DND-41 (cell line): ENCODE data around the gene NXPH1.

Experiments used
- ATAC-seq: fragments of 200-7000 bp; cut with Tn5 transposase; 3 replicates; pipeline ENCODE4 v1.9.1; 2021; ENCODE audit warnings: low read depth; ENCODE audit not compliant: insufficient read depth
- DNase-seq: peaks from one replicate; pipeline ENCODE4 v3.0.0-alpha.2; 2020
- H2AFZ ChIP-seq: 2 replicates; pipeline ENCODE4 v1.6.0; 2012; ENCODE audit warnings: low read depth, low read length
- H3K27ac ChIP-seq: 2 replicates; pipeline ENCODE4 v1.5.1; 2012; ENCODE audit warnings: low read length, inconsistent platforms
- H3K27me3 ChIP-seq: fragments of 200-600 bp; sonication (generic); 2 replicates; pipeline ENCODE4 v1.6.0; 2012; ENCODE audit warnings: low read length, mild to moderate bottlenecking, inconsistent platforms; ENCODE audit not compliant: insufficient read depth, poor library complexity
- H3K36me3 ChIP-seq: 2 replicates; pipeline ENCODE4 v1.5.1; 2012; ENCODE audit warnings: low read length, inconsistent platforms; ENCODE audit not compliant: insufficient read depth
- H3K4me1 ChIP-seq: 2 replicates; pipeline ENCODE4 v1.5.1; 2012; ENCODE audit warnings: mild to moderate bottlenecking, low read length; ENCODE audit not compliant: insufficient read depth
- H3K4me2 ChIP-seq: 2 replicates; pipeline ENCODE4 v1.6.0; 2012; ENCODE audit warnings: mild to moderate bottlenecking, moderate library complexity, low read length, inconsistent platforms; ENCODE audit not compliant: insufficient read depth
- H3K4me3 ChIP-seq, 2 experiments: fragments of 200-600 bp in 1 of 2; shearing (Covaris generic) in 1 of 2; 2 replicates each; pipeline ENCODE4 v1.5.1; 2012 to 2016; ENCODE audit warnings: inconsistent platforms in 2 of 2, low read length in 2 of 2, mild to moderate bottlenecking in 2 of 2, low read depth in 1 of 2, moderate library complexity in 1 of 2
- H3K79me2 ChIP-seq: 2 replicates; pipeline ENCODE4 v1.6.0; 2012; ENCODE audit warnings: low read length, inconsistent platforms; ENCODE audit not compliant: insufficient read depth
- H3K9ac ChIP-seq: 2 replicates; pipeline ENCODE4 v1.6.0; 2012; ENCODE audit warnings: low read depth, mild to moderate bottlenecking, inconsistent platforms, low read length, moderate library complexity
- H3K9me3 ChIP-seq: 2 replicates; pipeline ENCODE4 v1.5.1; 2012; ENCODE audit warnings: low read length, moderate library complexity, mild to moderate bottlenecking, inconsistent platforms; ENCODE audit not compliant: insufficient read depth, severe bottlenecking
- H4K20me1 ChIP-seq: 2 replicates; pipeline ENCODE4 v1.6.0; 2012; ENCODE audit warnings: low read length; ENCODE audit not compliant: insufficient read depth
- EZH2 ChIP-seq: IDR thresholded peaks from 3 replicates; pipeline ENCODE4 v1.6.1; 2012; ENCODE audit warnings: borderline replicate concordance, low read depth, mild to moderate bottlenecking, moderate library complexity, low read length, inconsistent platforms; ENCODE audit not compliant: severe bottlenecking
- TF ChIP-seq, protein P1 (sequence below): IDR thresholded peaks from 2 replicates; pipeline ENCODE4 v1.5.1; 2012; ENCODE audit warnings: borderline replicate concordance, low read length, moderate library complexity, mild to moderate bottlenecking; ENCODE audit not compliant: poor library complexity, severe bottlenecking; ENCODE audit errors: extremely low read depth

Gene NXPH1

DNA sequence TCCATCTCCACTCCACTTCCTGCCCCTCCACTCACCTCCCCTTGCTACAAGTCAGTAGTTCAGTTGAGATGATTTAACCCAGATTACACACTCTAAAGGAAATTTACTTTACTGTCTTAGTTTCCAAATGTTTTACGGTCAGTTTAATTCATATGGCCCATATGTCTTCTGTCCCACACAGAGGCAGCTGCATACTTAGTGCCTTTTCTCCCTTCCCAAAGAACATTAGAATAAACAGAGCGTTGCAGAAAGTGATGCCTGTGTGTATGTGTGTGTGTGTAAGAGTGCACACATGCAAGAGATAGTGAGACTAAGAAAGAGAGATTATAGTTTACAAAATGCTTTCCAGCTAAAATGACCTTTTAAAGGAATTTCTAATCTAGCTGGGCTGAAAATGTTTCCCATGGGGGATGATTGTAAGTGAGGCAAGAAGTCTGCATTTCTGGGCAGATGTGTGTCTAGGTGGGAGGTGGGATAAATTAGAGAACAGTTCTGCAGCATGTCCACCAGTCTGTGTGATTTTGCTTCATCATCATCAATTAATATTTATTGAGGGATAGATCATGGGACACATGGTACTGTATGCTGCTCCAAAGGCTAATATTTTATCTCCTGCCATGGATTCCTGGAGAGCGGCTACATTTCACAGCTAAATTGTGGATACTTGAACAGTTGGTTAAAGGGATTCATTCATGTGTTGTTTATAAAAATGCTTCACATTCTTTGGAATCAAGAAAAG is 81.5 kb downstream of the NXPH1 start:
- H3K4me2 ChIP-seq: no peak overlapping the region
- no peak overlapping the region for H3K9ac ChIP-seq
- TF ChIP-seq EZH2: no peak
- TF ChIP-seq, protein P1, sequence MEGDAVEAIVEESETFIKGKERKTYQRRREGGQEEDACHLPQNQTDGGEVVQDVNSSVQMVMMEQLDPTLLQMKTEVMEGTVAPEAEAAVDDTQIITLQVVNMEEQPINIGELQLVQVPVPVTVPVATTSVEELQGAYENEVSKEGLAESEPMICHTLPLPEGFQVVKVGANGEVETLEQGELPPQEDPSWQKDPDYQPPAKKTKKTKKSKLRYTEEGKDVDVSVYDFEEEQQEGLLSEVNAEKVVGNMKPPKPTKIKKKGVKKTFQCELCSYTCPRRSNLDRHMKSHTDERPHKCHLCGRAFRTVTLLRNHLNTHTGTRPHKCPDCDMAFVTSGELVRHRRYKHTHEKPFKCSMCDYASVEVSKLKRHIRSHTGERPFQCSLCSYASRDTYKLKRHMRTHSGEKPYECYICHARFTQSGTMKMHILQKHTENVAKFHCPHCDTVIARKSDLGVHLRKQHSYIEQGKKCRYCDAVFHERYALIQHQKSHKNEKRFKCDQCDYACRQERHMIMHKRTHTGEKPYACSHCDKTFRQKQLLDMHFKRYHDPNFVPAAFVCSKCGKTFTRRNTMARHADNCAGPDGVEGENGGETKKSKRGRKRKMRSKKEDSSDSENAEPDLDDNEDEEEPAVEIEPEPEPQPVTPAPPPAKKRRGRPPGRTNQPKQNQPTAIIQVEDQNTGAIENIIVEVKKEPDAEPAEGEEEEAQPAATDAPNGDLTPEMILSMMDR: no peak
- no peaks in the 10 kb centered on the region for H3K36me3 ChIP-seq
- no peak overlapping the region for H2AFZ ChIP-seq
- no peak overlapping the region for H3K4me3 ChIP-seq
- no peaks in the 10 kb centered on the region for H4K20me1 ChIP-seq
- no peaks in the 10 kb centered on the region for H3K4me1 ChIP-seq
- ATAC-seq: no peak
- no peaks in the 10 kb centered on the region for H3K27me3 ChIP-seq
- no peaks in the 10 kb centered on the region for H3K9me3 ChIP-seq
- no peak for DNase-seq
- no peaks in the 10 kb centered on the region for H3K79me2 ChIP-seq
- H3K27ac ChIP-seq: no peak overlapping the region

DNA sequence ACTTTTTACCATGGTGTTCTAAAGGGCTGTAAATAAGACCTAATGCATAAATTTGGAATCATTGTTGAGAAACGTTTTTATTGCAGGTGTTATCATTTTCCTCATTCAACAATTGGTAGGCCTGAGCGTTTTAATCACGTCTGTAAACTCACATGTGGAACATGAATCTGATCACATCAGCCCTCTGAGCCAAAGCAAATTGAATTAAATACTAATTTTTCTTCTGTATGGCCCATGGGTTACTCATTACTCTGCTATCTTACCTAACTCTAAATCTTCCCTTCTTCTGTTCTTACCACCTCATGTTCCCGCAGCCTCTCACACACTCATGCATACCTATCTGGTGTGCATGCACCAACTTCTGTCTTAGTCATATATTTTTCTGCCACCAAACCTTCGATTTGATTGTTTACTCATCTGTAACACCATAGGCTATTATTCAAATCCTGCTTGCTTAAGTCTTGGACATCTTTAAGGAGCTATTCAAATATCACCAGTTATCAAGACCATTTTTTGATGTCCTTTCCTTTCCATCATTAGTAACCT is 82.3 kb downstream of the NXPH1 start:
- Histone ChIP-seq H3K4me2 (no peak overlapping the region), H3K27ac (no peak overlapping the region), H3K4me1 (no peaks in the 10 kb centered on the region), H3K4me3 (no peak overlapping the region), H2AFZ (no peak overlapping the region), H4K20me1 (no peaks in the 10 kb centered on the region), H3K9ac (no peak overlapping the region), H3K36me3 (no peaks in the 10 kb centered on the region), H3K27me3 (no peaks in the 10 kb centered on the region), H3K79me2 (no peaks in the 10 kb centered on the region), H3K9me3 (no peaks in the 10 kb centered on the region)
- ATAC-seq (no peak), DNase-seq (no peak)
- TF ChIP-seq EZH2: no peak
- TF ChIP-seq, protein P1: no peak

DNA sequence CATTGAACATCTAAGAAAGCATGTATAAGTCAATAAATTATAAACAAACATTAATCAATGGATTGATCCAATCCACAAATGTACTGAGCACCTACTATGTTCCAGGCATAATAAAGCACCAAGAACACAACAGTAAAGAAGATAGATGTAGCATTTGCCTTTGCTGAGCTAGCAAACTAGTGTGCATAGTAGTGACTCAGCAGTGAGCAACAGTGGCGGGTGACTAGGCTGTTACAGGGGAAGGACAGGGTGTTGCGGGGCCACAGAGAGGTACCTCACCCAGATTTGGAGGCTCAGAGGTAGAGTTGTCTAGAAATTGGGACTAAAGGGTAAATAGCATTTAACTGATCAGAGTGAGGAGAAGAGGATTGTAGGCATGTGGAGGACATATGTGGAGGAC is 83.6 kb downstream of the NXPH1 start:
- ATAC-seq (no peak), DNase-seq (no peak)
- H3K9ac ChIP-seq: no peak overlapping the region
- H3K36me3 ChIP-seq: no peaks in the 10 kb centered on the region
- H2AFZ ChIP-seq: no peak overlapping the region
- no peaks in the 10 kb centered on the region for H4K20me1 ChIP-seq
- no peak overlapping the region for H3K4me3 ChIP-seq
- TF ChIP-seq EZH2: no peak
- TF ChIP-seq, protein P1: no peak
- no peaks in the 10 kb centered on the region for H3K79me2 ChIP-seq
- no peaks in the 10 kb centered on the region for H3K27me3 ChIP-seq
- H3K27ac ChIP-seq: no peak overlapping the region
- H3K4me1 ChIP-seq: no peaks in the 10 kb centered on the region
- H3K4me2 ChIP-seq: no peak overlapping the region
- H3K9me3 ChIP-seq: no peaks in the 10 kb centered on the region
